ENCODE measurements around the gene CPM.
"Not testable (repeated sequence)": the region's sequence is repeated elsewhere in the genome, so short reads cannot be mapped to it uniquely, and the experiment has no call there.

CPM gene

GRCh38 chr12:68806488-68807237, 126.3 kb downstream of the CPM start:
- FAIRE-seq, result no peak
- TF ChIP-seq, protein P1, sequence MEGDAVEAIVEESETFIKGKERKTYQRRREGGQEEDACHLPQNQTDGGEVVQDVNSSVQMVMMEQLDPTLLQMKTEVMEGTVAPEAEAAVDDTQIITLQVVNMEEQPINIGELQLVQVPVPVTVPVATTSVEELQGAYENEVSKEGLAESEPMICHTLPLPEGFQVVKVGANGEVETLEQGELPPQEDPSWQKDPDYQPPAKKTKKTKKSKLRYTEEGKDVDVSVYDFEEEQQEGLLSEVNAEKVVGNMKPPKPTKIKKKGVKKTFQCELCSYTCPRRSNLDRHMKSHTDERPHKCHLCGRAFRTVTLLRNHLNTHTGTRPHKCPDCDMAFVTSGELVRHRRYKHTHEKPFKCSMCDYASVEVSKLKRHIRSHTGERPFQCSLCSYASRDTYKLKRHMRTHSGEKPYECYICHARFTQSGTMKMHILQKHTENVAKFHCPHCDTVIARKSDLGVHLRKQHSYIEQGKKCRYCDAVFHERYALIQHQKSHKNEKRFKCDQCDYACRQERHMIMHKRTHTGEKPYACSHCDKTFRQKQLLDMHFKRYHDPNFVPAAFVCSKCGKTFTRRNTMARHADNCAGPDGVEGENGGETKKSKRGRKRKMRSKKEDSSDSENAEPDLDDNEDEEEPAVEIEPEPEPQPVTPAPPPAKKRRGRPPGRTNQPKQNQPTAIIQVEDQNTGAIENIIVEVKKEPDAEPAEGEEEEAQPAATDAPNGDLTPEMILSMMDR (IDR thresholded peaks at IDR 0.05; ENCODE audit: insufficient read depth, missing control alignments), result no peak

DNA sequence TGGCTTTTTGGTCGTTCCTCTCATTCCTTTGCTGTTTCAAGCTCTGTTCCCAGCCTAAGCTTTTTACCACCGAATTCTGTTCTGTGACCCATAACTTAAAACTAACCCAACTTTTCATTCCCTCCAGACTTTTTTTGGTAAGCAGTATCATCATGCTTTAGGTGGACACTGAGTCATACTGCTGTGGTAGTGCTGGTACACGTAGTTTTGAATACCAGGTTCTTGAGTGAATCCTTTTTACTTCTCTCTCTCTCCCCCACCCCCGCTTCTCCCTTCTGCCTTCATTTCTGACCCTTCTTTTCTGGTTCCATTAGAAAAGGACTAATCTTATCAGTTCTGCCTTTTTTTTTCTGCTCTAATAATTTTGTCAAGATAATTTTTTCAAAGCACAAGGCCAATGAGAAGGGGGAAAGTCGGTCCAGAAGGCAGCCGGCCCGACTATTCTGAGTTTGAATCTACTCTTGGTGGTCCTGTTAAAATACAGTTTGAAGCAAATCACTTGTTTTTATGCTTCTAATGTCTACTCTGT, 127.3 kb downstream of the CPM start:
- DNase-seq (ENCODE audit: insufficient read length, low spot score) (no peak), FAIRE-seq (no peak)
- TF ChIP-seq, protein P1 (IDR thresholded peaks at IDR 0.05; ENCODE audit: insufficient read depth, missing control alignments), result no peak

More at GRCh38 chr12:68806488-68807237, 126.3 kb downstream of the CPM start:
- no peak for DNase-seq (ENCODE audit: insufficient read length, low spot score)

- TF ChIP-seq, protein P1 (IDR thresholded peaks at IDR 0.05; ENCODE audit: insufficient read depth, missing control alignments), result no peak
- DNase-seq (ENCODE audit: insufficient read length, low spot score) (no peak), FAIRE-seq (no peak)
Measured at GRCh38 chr12:68804657-68805591, 128.0 kb downstream of the CPM start.

DNA sequence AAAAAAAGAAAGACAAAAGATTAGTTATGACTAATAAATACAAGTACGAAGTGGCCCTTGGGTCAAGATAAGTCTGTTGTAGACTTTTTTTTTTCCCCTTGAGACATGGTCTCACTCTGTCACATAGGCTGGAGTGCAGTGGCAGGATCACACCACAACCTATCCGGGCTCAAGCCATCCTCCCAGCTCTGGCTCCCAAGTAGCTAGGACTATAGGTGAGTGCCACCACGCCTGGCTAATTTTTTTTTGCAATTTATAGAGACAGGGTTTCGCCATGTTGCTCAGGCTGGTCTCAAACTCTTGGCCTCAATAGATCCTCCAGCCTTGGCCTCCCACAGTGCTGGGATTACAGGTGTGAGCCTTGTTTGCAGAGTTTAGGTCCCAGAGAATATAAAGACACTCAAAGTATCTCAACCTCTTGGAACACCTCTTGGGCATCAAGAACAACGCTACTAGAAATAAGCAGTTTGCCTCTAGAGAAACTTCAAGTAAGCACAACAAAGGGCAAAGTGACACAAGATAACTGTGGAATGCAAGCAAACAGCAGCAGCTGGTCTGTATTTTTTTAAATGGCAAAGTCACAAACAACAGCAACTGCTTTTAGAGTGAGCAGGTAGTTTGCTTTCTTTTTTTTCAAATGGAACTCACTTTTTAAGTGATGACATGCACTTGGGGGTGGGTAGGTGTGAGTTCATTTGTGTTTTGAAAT, 128.9 kb downstream of the CPM start:
- FAIRE-seq, result no peak
- TF ChIP-seq, protein P1 (IDR thresholded peaks at IDR 0.05; ENCODE audit: insufficient read depth, missing control alignments), result no peak
- no peak for DNase-seq (ENCODE audit: insufficient read length, low spot score)

- FAIRE-seq; DNase-seq (ENCODE audit: insufficient read length, low spot score): not testable (repeated sequence)
Measured at GRCh38 chr12:68802911-68803651, 129.9 kb downstream of the CPM start.

DNA sequence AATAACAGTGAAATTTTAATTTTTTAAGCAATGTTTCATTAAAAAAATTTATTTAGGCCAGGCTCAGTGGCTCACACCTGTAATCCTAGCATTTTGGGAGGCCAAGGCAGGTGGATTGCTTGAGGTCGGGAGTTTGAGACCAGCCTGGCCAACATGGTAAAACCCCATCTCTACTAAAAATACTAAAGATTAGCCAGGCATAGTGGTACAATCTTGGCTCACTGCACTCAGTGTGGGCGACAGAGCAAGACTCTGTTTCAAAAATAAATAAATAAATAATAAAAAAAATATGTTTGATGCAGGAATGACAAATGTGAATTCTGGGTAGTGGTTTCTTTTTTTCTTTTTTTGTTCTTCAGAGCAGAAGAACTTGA, 130.6 kb downstream of the CPM start:
- DNase-seq (ENCODE audit: insufficient read length, low spot score); FAIRE-seq: not testable (repeated sequence)
